ENCODE results near the gene TCF15.

DNA sequence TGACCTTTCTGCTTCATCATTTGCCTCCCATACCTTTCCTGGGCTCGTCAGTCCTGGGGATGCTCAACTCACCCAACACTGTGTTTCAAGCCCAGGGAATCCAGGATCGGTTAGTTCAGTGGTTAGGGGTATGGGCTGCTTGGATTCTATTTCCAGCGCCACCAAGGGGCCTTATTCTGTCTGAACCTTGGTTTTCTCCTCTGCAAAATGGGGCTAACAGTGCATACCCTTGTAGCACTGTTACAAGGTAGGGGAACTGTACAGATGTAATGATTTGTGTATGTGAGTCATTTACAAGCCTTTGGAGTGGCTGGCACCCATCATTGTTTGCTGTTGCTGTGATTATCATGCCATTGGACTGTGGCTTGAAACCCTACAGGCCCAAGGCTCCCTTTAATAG, 52.0 kb downstream of the TCF15 start:
- no peak for TF ChIP-seq CHD2 (IDR thresholded peaks at IDR 0.05; ENCODE audit: low read length)
- TF ChIP-seq POLR2A (IDR thresholded peaks at IDR 0.05; ENCODE audit: control extremely low read depth in 1 of 2, low read depth in 2 of 2, low read length in 2 of 2) = no peak
- no peak for TF ChIP-seq TAF1 (IDR thresholded peaks at IDR 0.05; ENCODE audit: low read depth, low read length)
- TF ChIP-seq, protein P1, sequence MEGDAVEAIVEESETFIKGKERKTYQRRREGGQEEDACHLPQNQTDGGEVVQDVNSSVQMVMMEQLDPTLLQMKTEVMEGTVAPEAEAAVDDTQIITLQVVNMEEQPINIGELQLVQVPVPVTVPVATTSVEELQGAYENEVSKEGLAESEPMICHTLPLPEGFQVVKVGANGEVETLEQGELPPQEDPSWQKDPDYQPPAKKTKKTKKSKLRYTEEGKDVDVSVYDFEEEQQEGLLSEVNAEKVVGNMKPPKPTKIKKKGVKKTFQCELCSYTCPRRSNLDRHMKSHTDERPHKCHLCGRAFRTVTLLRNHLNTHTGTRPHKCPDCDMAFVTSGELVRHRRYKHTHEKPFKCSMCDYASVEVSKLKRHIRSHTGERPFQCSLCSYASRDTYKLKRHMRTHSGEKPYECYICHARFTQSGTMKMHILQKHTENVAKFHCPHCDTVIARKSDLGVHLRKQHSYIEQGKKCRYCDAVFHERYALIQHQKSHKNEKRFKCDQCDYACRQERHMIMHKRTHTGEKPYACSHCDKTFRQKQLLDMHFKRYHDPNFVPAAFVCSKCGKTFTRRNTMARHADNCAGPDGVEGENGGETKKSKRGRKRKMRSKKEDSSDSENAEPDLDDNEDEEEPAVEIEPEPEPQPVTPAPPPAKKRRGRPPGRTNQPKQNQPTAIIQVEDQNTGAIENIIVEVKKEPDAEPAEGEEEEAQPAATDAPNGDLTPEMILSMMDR (IDR thresholded peaks at IDR 0.05; ENCODE audit: control extremely low read depth in 1 of 3, insufficient read depth in 1 of 3, low read depth in 1 of 3, low read length in 3 of 3) = no peak
- TF ChIP-seq KDM1A (IDR thresholded peaks at IDR 0.05; ENCODE audit: borderline replicate concordance, low read length) = peak; percentile 43; the same call in 1 of the 2 replicates
- TF ChIP-seq RXRA (IDR thresholded peaks at IDR 0.05; ENCODE audit: insufficient read depth, low read depth, low read length) = no peak
- TF ChIP-seq SIN3A (conservative IDR thresholded peaks at IDR 0.05 in 1 of 2, IDR thresholded peaks at IDR 0.05 in 1 of 2; ENCODE audit: low read depth in 1 of 2, low read length in 2 of 2) = no peak
- TF ChIP-seq BCL11A (IDR thresholded peaks at IDR 0.05; ENCODE audit: low read depth in 2 of 2, low read length in 2 of 2) = no peak

All from H1 (cell line).